Endothelial cell of umbilical vein (primary cell): ENCODE measurements around the gene NLRP9.

Experiments used
- CTCF ChIP-seq, 2 donors: IDR thresholded peaks; 1 replicate in 1 of 2; 2 replicates in 1 of 2; pipeline ENCODE4 v1.5.1; 2011; ENCODE audit warnings: low read length in 2 of 2, mild to moderate bottlenecking in 2 of 2, moderate library complexity in 2 of 2, control low read depth in 1 of 2, inconsistent platforms in 1 of 2, low read depth in 1 of 2; ENCODE audit not compliant: insufficient read depth in 1 of 2; ENCODE audit errors: extremely low read depth in 1 of 2
- GATA2 ChIP-seq: IDR thresholded peaks from 2 replicates; pipeline ENCODE4 v1.7.0; 2011; ENCODE audit warnings: low read depth, mild to moderate bottlenecking, moderate library complexity, mixed read lengths, low read length; ENCODE audit not compliant: insufficient read length, insufficient read depth
- POLR2A ChIP-seq: IDR thresholded peaks from 2 replicates; pipeline ENCODE4 v1.6.1; 2012; ENCODE audit warnings: low read depth, mild to moderate bottlenecking, control low read depth, low read length

- TF ChIP-seq POLR2A (no peak), CTCF (IDR thresholded peaks at IDR 0.05; ENCODE audit: extremely low read depth in 1 of 2, insufficient read depth in 1 of 2, low read depth in 1 of 2, low read length in 2 of 2) (no peak), GATA2 (no peak)
These were observed 70.2 kb downstream of the NLRP9 start for GRCh38 chr19:55667958-55668357.
